Gastroesophageal sphincter (tissue), 3 donors: Measurements from ENCODE around the gene LIPF.

Source experiments
- EP300 ChIP-seq: sonication (generic); formaldehyde crosslinking; IDR thresholded peaks from one replicate; pipeline ENCODE4 v1.6.1; 2017; ENCODE audit warnings: antibody characterized with exemption, mild to moderate bottlenecking
- POLR2AphosphoS5 ChIP-seq: sonication (generic); formaldehyde crosslinking; IDR thresholded peaks from one replicate; pipeline ENCODE4 v1.6.1; 2017; ENCODE audit warnings: antibody characterized with exemption
- TF ChIP-seq, protein P1 (sequence below), 4 experiments: fragments of 200-600 bp in 2 of 4; fragments of 450-650 bp in 2 of 4; sonication (generic) in 1 of 4; IDR thresholded peaks; one replicate each; pipeline ENCODE4 v1.5.1; 2017 to 2019; ENCODE audit warnings: antibody characterized with exemption in 4 of 4, mild to moderate bottlenecking in 2 of 4, moderate library complexity in 2 of 4

DNA sequence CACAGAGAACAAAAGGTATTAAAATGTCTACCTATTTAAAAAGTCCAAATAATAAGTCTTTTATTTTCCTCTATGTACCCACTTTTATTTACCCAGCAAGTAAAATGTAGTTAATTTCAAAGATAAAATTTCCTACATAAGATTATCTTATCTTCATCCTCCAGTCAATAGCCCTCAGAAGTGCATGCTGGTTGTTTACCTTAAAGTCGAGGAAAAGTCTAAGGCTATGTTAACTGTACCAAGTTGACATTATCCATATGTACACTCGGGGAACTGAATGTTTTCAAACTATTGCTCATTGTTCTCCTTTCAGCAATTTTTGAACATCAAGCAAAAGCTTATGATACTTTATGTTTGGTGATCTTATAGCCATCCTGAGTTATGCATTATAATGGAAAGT lies 24.1 kb upstream of the LIPF start:
- TF ChIP-seq POLR2AphosphoS5 (no peak), EP300 (no peak)
- TF ChIP-seq, protein P1, sequence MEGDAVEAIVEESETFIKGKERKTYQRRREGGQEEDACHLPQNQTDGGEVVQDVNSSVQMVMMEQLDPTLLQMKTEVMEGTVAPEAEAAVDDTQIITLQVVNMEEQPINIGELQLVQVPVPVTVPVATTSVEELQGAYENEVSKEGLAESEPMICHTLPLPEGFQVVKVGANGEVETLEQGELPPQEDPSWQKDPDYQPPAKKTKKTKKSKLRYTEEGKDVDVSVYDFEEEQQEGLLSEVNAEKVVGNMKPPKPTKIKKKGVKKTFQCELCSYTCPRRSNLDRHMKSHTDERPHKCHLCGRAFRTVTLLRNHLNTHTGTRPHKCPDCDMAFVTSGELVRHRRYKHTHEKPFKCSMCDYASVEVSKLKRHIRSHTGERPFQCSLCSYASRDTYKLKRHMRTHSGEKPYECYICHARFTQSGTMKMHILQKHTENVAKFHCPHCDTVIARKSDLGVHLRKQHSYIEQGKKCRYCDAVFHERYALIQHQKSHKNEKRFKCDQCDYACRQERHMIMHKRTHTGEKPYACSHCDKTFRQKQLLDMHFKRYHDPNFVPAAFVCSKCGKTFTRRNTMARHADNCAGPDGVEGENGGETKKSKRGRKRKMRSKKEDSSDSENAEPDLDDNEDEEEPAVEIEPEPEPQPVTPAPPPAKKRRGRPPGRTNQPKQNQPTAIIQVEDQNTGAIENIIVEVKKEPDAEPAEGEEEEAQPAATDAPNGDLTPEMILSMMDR (IDR thresholded peaks at IDR 0.05), result no peak
